GM18498 (cell line): ENCODE results near the gene DIPK1B.

Experiments
- ATAC-seq: cut with Tn5 transposase; IDR thresholded peaks from one replicate; pipeline ENCODE4 v1.9.1; 2021; ENCODE audit warnings: mild to moderate bottlenecking, moderate library complexity; ENCODE audit not compliant: unreplicated experiment

The DIPK1B gene

DNA sequence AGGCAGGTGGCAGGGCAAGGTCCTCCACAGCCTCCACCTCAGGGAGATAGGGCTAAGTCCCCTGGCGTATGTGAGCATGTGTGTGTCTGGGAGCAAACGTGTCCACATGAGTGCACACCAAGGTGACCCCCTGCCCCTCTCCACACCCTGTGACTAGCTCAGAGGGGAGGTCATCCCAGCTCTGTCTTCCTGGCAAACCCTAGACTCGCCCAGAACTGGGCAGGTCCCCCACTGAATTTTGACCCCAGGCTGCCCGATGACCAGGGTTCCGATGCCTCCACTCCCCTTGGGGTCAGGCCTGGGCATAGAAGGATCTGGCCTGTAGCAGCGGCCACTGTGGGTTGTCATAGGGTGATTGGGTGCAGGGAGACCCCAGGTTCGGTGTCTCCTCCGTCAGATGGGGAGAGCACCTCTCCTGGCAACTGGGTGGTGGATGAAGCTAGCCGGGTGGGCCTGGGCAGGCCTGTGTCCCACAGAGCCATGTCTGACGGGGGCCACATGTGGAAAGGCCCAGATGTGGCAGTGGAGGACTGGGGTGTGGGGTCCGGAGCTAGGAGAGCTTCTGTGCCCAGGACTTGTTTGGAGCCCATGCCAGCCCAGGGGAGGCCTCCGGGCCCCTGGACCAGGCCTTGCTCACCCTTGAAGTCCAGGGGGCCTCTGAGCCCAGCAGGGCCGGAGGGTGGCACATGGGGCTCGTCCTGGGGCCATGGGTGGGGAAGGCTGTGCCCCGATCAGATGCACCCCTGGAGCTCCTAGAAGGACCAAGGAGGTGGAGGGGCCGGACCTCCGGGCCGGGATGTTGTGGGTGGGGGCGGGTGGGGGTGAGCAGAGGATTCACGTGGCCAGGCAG lies 6.2 kb downstream of the DIPK1B start:
- no peak for ATAC-seq

DNA sequence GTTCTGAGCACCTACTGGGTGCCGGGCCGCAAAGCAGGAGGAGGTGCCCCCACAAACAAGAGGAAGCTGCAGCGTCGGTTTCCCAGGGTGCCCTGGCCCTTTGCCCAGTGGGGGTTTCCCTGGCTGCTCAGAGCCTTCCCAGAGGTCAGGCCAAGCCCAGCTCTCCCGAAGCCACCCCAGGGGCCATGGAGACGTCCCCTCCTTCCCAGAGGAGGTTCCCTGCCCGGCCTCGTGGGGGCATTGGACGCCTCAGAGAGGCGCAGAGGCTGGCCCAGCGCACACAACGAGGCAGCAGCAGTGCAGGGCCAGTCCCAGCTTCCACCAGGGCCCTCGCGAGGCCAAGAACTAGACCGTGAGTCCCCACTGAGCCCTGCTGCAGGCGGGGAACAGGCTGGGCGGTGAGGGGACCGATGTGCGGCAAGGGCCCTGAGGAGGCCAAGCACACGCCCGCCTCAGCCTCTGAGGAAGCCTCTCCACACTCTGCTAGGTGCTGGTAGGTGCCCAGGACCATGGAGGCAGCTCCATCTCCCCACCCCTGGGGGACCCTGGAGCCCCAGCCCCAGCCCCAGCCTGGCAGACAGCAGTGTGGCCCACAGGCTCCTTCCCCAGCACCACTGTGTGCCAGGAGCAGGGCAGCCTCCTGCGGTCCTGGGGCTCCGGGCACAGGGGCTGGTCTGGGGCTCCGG lies 7.0 kb downstream of the DIPK1B start:
- ATAC-seq: no peak

DNA sequence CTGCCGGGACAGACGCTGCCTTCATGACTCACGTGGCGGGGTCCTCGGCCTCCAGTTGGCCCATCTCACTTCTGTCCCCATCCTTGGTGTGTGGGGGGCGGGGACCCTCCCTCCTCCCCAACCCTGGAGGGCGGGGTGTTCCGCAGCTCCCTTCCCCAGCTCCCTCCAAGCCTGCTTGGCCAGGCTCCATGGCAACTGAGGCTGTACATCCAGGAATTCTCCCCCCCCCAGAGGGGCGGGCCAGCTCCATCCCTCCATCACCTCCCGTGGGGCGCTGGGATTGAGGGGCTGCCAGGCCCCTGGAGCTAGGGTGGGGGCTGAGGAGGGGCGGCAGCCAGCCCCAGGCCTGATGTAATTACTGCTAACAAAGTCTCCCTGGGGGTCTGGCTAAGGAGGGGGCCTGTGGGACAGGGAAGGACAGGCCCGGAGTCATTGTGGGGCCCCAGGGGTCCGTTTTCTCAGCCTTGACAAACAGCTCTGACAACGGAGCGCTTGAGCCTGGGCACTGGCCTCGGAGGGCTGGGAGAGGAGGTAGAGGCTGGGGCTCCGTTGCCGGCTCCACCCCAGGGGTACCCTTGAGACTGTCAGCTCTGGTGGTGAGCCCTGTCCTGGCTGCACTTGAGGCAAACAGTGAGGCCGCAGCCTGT lies 8.0 kb downstream of the DIPK1B start:
- ATAC-seq: no peak

DNA sequence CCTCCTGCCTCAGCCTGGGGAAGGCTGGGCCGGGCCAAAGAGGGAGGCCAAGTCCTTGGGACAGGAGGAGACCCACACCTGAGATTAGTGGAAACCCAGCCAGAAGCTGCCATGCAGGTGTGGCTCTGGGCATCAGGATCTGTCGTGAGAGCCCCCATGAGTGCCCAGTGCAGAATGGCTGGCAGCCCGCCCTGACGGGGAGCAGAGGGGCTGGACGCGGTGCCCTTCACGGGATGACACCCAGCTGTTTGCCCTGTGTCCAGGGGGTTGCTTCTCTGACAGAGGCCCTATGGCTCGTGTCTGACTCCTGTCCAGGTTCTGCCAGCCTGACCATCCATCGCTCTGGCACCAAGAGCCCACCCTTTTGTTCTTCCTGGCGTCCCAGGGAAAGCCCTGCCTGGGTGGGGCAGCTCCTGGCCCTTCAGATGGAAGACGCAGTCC lies 8.5 kb downstream of the DIPK1B start:
- ATAC-seq: no peak

DNA sequence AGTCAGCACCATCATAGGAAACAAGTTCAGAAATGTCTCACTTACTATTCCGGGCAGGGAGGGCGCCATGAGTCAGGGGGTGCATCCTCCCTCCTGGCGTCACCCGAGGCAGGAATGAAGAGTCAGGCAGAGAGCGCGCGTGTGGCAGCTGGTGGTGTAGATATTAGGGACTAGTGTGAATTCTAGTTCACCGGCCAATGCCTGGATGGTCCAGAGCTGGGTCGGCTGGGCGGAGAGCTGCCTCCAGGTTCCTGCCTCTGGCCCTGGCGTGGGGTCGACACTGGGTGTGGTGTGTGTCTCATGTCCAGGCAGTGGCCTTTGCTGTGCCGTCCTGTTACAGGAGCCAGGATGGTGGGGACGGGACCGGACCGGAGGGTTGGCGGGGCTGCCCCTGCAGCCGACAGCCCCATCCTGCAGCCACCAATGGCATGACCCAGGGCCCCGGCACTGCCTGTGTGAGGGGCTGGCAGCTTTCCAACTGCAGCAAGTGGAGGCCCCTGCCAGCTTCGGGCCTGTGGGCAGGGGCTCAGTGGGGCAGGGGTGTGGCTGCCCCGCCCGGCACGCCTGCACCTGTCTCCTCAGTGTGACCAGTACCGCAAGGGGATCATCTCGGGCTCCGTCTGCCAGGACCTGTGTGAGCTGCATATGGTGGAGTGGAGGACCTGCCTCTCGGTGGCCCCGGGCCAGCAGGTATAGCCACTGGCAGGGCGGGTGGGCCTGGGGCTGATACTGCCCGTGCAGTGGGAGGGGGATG lies 9.1 kb downstream of the DIPK1B start:
- ATAC-seq: no peak

DNA sequence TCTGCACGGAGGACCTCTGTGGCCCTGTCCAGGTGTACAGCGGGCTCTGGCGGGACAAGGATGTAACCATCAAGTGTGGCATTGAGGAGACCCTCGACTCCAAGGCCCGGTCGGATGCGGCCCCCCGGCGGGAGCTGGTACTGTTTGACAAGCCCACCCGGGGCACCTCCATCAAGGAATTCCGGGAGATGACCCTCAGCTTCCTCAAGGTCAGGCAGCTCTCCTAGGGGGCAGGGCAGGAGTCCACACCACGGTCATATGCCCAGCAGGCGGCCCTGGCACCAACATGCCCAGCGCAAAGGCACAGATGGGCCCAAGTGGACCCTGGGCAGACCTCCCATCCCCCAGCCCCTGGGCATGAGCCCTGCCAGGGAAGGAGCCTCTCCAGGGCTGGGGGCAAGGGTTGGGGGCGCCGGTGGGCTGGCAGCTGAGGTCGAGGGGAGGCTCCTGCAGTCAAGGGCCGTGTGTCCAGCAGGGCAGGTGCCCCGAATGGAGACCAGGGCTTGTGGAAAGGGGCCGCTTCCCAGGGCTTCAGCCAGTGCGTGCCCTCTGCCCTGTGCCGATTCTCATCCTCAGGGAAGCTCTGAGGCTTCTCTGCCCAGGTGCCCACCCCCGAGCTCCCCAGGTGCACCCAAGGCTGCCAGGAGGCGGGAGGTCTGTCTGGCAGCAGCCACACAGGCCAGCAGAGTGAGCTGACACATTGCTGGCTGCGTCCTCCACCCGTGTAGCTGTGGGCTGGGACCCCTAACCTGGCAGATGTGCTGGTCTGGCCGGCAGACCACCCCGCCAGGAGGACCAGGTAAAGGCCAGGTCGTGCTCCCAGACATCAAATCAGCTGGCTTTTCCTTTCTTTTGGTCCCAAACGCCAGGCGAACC lies 10.0 kb downstream of the DIPK1B start:
- ATAC-seq: no peak

DNA sequence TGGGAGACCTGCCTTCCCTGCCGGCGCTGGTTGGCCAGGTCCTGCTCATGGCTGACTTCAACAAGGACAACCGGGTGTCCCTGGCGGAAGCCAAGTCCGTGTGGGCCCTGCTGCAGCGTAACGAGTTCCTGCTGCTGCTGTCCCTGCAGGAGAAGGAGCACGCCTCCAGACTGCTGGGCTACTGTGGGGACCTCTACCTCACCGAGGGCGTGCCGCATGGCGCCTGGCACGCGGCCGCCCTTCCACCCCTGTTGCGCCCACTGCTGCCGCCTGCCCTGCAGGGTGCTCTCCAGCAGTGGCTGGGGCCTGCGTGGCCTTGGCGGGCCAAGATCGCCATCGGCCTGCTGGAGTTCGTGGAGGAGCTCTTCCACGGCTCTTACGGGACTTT lies 10.6 kb downstream of the DIPK1B start:
- no peak for ATAC-seq

DNA sequence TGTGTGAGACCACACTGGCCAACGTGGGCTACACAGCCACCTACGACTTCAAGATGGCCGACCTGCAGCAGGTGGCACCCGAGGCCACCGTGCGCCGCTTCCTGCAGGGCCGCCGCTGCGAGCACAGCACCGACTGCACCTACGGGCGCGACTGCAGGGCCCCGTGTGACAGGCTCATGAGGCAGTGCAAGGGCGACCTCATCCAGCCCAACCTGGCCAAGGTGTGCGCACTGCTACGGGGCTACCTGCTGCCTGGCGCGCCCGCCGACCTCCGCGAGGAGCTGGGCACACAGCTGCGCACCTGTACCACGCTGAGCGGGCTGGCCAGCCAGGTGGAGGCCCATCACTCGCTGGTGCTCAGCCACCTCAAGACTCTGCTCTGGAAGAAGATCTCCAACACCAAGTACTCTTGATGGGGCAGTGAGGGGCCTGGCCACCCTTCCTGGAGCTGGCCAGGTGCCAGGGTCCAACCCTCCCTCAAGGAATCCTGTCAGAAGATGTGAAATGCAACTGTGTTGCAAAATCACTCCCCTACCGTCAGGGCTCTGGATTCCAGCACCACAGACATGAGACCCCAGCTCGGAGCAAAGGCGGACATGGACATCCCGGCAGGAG lies 11.1 kb downstream of the DIPK1B start:
- ATAC-seq: no peak

DNA sequence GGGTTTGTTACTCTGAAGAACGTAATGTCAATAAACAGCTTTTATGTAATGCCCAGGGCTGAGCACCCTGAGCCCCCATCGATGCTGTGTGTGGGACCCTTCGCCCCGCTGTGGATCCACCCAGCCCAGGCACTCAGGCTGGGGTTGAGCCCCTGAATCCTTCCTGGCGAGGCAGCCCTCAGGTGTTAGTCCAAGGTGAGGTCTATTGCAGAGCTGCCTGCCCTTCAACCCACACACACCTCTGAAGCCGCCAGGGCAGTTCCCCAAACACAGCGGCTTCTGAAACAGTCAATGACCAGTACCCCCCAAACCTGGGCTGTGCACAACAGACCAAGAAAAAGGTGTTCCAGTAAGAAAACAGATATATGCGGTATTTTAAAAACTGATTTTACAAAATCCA lies 11.6 kb downstream of the DIPK1B start:
- no peak for ATAC-seq

DNA sequence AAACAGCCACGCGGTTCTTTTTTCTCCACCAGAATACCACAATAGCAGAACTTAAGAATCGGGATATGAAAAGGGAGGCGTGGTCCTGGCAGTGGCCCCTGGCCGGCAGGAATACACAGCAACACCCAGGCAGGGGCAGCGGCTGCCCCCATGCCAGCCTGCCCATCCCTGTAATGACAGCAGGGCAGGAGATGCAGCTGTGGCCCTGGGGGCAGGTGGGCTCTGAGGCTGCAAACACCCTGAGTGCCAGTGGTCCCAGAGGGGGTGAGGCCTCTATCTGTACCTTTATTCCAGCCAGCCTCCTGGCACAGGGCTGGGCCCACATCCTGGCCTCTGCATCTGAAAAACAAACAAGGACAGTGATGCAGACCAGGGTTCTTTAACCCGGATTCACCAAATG lies 12.4 kb downstream of the DIPK1B start:
- no peak for ATAC-seq

DNA sequence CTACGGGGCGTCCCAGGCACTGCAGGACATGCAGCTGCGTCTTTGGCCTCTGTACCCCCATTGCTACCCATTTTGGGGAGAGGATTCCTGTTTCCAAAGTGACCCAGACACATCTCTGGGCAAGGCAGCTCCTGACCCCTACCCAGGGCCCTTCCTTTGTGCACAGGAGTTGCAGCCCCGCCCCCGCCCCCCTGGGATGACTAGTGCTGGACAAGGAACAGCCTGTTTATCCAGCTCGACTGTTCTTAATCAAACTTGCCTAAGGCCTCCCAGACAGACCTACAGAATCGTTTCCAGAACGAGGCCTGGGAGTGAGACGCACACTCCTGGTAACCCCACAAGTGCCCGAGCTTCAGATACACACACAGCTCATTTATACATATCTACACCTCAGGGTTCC lies 13.2 kb downstream of the DIPK1B start:
- ATAC-seq: no peak

DNA sequence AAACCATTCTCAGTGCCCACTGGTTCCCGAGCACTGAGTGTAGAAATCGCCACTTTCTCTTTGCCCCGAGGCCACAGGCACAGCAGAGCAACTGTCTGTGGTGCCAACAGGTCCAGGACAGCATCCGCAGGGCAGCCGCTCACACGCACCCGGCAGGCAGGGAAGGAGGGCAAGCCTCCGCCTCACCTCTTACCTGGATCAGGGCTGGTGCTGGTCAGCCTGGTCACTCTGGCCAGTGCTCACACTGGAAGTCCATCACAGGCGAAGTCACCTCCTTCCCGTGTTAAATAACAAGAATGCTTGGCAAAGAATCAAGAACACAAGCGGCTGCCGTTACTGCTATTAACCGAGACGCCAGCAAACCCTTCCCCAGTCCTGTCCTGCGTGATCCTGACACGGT lies 13.7 kb downstream of the DIPK1B start:
- ATAC-seq: no peak

DNA sequence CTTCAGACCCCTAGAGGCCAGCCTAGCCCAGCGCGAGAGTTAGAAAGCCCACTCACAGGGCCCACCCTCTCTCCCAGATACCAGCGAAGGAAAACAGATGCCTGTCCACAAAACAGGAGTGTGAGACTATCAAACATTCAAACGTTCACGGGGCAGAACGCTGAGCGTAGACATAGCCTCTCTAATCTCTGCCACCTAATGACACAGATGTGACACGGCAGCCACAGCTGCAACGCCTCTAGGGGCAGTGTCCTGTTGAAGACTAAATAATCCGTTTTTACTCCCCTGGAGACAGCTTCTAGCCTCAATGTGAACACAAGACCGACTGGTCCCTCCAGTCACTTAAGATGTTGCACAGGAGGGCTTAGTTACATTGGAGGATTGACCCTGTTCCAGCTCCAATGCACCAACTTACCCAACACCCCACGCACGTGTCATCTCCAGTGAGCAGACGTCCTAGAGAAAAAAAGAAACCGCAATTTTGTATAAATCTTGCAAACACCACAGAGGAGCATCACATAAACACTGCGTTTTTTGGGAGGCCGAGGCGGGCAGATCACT lies 14.3 kb downstream of the DIPK1B start:
- no peak for ATAC-seq

DNA sequence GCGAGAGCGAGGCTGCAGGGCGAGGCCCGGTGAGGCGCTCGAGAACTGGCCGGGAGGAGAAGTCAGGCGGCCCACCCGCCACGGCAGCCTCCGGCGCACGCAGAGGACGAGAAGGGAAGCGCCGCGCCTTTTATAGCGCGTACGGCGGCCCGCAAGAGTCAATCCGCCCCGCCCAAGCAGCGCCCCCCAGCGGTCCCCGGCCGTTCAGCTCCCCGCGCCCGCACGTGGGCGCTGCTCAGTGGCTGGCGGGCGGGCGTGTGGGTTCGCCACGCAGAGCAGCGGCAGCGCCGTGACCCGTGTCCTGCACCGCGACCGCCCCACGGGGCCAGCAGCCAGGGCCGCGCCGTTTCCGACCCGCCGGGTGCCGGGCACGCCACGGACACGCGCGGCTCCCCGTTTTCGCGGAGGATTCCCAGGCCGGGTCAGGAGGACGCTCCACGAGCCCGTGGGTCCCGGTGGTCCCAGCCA lies 15.7 kb downstream of the DIPK1B start:
- ATAC-seq: peak; percentile 71

DNA sequence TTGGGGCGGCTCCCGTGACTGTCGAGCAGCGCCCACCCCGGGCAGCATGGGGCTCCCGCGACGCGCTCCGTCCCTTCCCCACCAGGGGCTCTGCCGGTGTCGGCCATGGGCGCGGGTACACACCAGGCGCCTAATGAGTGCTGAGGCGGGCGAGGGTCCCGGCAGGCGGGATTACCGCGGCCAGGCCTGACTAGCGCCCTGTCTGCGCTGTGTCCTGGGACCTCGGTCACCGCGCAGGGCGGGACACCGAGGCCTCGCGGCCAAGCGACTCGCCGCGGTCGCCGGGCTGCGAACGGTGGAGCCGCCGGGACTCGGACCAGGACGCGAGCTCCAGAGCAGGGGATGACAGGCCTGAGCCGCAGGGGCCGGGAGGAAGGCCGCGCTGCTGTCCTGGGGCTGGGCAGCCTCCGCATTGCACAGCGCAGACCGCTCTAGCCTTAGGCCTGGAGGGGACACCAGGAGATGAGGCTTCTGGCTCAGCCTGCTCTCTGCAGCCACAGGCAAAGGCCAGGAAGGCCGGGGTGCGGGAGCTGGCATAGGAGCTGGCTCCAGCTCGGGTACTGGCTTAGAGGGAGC lies 16.3 kb downstream of the DIPK1B start:
- ATAC-seq: peak; percentile 22

DNA sequence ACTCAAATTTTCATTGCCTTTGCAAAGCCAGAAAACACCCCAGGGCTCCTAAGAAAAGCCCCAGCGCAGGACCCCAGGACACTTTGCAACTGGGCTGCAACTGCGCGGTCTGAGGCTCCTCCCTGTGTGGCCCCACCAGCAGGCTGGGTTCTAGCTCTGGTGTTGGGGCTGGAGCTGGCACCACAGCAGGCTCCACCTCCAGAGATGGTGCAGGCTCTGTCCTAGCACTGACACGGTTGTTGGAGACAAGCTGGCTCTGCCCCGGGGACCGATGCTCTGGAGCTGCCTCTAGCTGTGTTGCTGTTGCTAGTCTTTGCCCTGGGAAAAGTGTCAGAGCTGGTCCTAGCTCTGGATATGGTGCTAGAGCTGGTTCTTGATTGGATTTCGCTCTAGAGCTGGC lies 16.8 kb downstream of the DIPK1B start:
- no peak for ATAC-seq

DNA sequence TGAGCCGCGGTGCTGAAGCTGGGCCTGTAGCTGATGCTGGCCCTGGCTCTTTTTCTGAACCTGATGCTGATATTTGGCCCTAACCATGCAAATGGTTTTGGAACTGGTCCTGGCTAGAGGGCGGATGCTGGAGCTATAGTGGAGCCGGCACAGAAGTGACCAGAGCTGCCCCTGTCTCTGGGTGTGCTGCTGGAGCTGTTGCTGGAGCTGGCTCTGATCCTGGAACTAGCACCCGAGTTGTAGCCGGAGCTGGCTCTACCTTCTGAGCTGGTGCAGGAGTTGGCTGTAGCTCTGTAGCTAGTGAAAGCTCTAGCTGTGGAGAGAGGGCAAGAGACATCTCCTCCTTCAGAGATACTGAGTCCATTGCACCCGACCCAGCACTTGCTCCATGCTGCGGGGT lies 17.6 kb downstream of the DIPK1B start:
- ATAC-seq: no peak

DNA sequence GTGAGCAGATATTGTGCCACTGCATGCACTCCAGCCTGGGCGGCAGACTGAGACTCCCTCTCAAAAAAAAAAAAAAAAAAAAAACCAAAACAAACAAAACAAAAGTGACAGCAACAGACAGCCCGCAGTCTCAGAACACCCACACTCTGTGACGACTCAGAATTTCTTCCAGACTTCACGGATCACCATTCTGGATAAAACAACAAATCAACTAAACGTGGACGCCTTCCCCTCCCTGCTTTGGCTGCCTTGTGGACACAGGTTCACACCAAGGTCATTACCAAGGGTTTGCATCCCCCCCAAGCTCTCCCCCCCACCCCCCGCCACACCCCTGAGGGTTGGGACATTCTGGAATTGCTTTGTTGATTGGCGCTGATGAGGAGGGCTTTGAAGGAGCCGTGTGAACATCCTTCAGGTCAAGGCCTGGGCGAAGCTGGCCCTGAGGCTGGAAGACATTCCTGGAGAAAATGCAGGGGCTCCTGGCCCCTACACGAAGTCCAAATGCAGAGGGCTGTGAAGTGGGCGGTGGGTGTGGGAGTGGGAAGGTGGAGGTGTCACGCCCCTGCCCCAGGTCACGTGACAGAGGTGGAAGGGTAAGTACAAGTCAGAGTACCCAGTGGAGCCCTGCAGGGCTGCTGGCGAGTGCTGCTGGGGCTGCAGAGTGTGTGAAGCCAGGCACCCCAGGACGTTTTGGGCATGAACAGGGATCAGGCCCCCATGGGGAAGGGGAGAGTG lies 20.2 kb downstream of the DIPK1B start:
- ATAC-seq: no peak
